Mesenchymal stem cell (in vitro differentiated cells and primary cell): ENCODE measurements around the gene PCBD1.

Experiments
- DNase-seq: peaks from one replicate; pipeline ENCODE4 v3.0.0-alpha.2; 2013
- H2AFZ ChIP-seq: one replicate; pipeline ENCODE4 v1.6.1; 2013; ENCODE audit warnings: low read depth, mild to moderate bottlenecking, control low read depth, inconsistent platforms, low read length, moderate library complexity
- H2AK5ac ChIP-seq: 2 replicates; pipeline ENCODE4 v1.6.1; 2013; ENCODE audit warnings: low read length, moderate library complexity, mild to moderate bottlenecking, inconsistent platforms; ENCODE audit not compliant: severe bottlenecking
- H2BK120ac ChIP-seq: one replicate; pipeline ENCODE4 v1.6.1; 2013; ENCODE audit warnings: low read depth, mild to moderate bottlenecking, inconsistent platforms, low read length, moderate library complexity
- H2BK12ac ChIP-seq, 2 experiments: one replicate each; pipeline ENCODE4 v1.6.1; 2013; ENCODE audit warnings: inconsistent platforms in 2 of 2, low read length in 2 of 2, mild to moderate bottlenecking in 2 of 2, moderate library complexity in 2 of 2, control low read depth in 1 of 2
- H2BK15ac ChIP-seq: one replicate; pipeline ENCODE4 v1.6.1; 2013; ENCODE audit warnings: mild to moderate bottlenecking, low read depth, inconsistent platforms; ENCODE audit not compliant: poor library complexity, severe bottlenecking
- H2BK5ac ChIP-seq: 2 replicates; pipeline ENCODE4 v1.6.1; 2013; ENCODE audit warnings: low read depth, mild to moderate bottlenecking, low read length, control low read depth, inconsistent platforms; ENCODE audit not compliant: poor library complexity, severe bottlenecking
- H3K14ac ChIP-seq, 2 experiments: one replicate each; pipeline ENCODE4 v1.6.1; 2013; ENCODE audit warnings: inconsistent platforms in 2 of 2, low read length in 2 of 2, control low read depth in 1 of 2, mild to moderate bottlenecking in 1 of 2, moderate library complexity in 1 of 2
- H3K18ac ChIP-seq, 2 experiments: one replicate each; pipeline ENCODE4 v1.6.1; 2013; ENCODE audit warnings: inconsistent platforms in 2 of 2, low read length in 2 of 2, control low read depth in 1 of 2, low read depth in 1 of 2, mild to moderate bottlenecking in 1 of 2
- H3K23ac ChIP-seq, 2 experiments: one replicate each; pipeline ENCODE4 v1.6.1; 2013; ENCODE audit warnings: inconsistent platforms in 2 of 2, low read length in 2 of 2, mild to moderate bottlenecking in 2 of 2, moderate library complexity in 2 of 2, control low read depth in 1 of 2
- H3K27ac ChIP-seq: 2 replicates; pipeline ENCODE4 v1.5.1; 2013; ENCODE audit warnings: mild to moderate bottlenecking, moderate library complexity, low read length, control low read depth, inconsistent platforms; ENCODE audit not compliant: poor library complexity, severe bottlenecking
- H3K27me3 ChIP-seq, 2 experiments: 2 replicates each; pipeline versions ENCODE4 v1.6.1 to v1.7.0; 2013; ENCODE audit warnings: low read length in 2 of 2, mild to moderate bottlenecking in 2 of 2, moderate library complexity in 2 of 2, control low read depth in 1 of 2, inconsistent platforms in 1 of 2; ENCODE audit not compliant: control insufficient read depth in 1 of 2, insufficient read depth in 1 of 2
- H3K36me3 ChIP-seq, 2 experiments: 2 replicates each; pipeline versions ENCODE4 v1.6.1 to v1.7.0; 2013; ENCODE audit warnings: low read length in 2 of 2, control low read depth in 1 of 2, inconsistent platforms in 1 of 2, low read depth in 1 of 2, mild to moderate bottlenecking in 1 of 2; ENCODE audit not compliant: insufficient read depth in 2 of 2, control insufficient read depth in 1 of 2
- H3K4ac ChIP-seq, 2 experiments: one replicate each; pipeline ENCODE4 v1.6.1; 2013; ENCODE audit warnings: inconsistent platforms in 2 of 2, low read length in 2 of 2, mild to moderate bottlenecking in 2 of 2, moderate library complexity in 2 of 2, control low read depth in 1 of 2, low read depth in 1 of 2
- H3K4me1 ChIP-seq: 2 replicates; pipeline ENCODE4 v1.6.1; 2013; ENCODE audit warnings: low read depth, low read length, control low read depth; ENCODE audit not compliant: control insufficient read depth, insufficient read depth
- H3K4me2 ChIP-seq: 2 replicates; pipeline ENCODE4 v1.6.1; 2013; ENCODE audit warnings: low read length, mild to moderate bottlenecking, inconsistent platforms; ENCODE audit not compliant: poor library complexity, severe bottlenecking
- H3K4me3 ChIP-seq, 2 experiments: 2 replicates each; pipeline versions ENCODE4 v1.5.1 to v1.7.0; 2013; ENCODE audit warnings: low read length in 2 of 2, mild to moderate bottlenecking in 2 of 2, control low read depth in 1 of 2, low read depth in 1 of 2; ENCODE audit not compliant: insufficient read depth in 1 of 2
- H3K79me1 ChIP-seq: replicated peaks from 2 replicates; pipeline ENCODE4 v1.6.1; 2013; ENCODE audit warnings: mild to moderate bottlenecking, control low read depth, low read length, inconsistent platforms; ENCODE audit not compliant: poor library complexity, severe bottlenecking
- H3K9ac ChIP-seq: 2 replicates; pipeline ENCODE4 v1.7.0; 2013; ENCODE audit warnings: mild to moderate bottlenecking, low read length, moderate library complexity
- H3K9me3 ChIP-seq: 2 replicates; pipeline ENCODE4 v1.7.0; 2013; ENCODE audit warnings: mild to moderate bottlenecking, low read length; ENCODE audit not compliant: control insufficient read depth
- H4K8ac ChIP-seq: one replicate; pipeline ENCODE4 v1.6.1; 2013; ENCODE audit warnings: inconsistent platforms, mild to moderate bottlenecking, low read length, moderate library complexity
- H4K91ac ChIP-seq: one replicate; pipeline ENCODE4 v1.6.1; 2013; ENCODE audit warnings: mild to moderate bottlenecking, low read length, inconsistent platforms
- WGBS: methylation state at CpG from one replicate; pipeline ENCODE4 v1.1.7; 2013; ENCODE audit warnings: mixed read lengths; 5-methylcytosine and 5-hydroxymethylcytosine counted together

PCBD1 gene

GRCh38 chr10:70890917-70891431 is 2.6 kb upstream of the PCBD1 start:
- Histone ChIP-seq H3K27me3 (peaks cover 0 to 3% of the 10 kb centered on the region in 2 experiments), H4K8ac (no peak overlapping the region), H3K4me1 (peaks cover 15% of the 10 kb centered on the region), H3K4me3 (no peak overlapping the region), H3K23ac (no peak overlapping the region), H2AK5ac (no peak overlapping the region), H2BK12ac (peak overlapping the region in 1 of 2 experiments; percentile 37), H3K9ac (peak overlapping the region; percentile 24), H2BK5ac (no peak overlapping the region), H3K18ac (no peak overlapping the region), H4K91ac (no peak overlapping the region), H3K79me1 (peaks cover 12% of the 10 kb centered on the region), H3K9me3 (no peaks in the 10 kb centered on the region), H3K14ac (no peak overlapping the region), H3K4ac (peak overlapping the region in 1 of 2 experiments; percentile 24), H2AFZ (no peak overlapping the region), H3K36me3 (no peaks in the 10 kb centered on the region), H3K4me2 (no peak overlapping the region), H2BK120ac (no peak overlapping the region), H2BK15ac (peak overlapping the region; percentile 49), H3K27ac (no peak overlapping the region)
- peak; percentile 50 for DNase-seq
- 43% methylated on average over 7 of the region's 7 CpGs for WGBS

GRCh38 chr10:70889291-70889690 is 926 bp upstream of the PCBD1 start:
- H2BK5ac ChIP-seq: no peak overlapping the region
- H4K91ac ChIP-seq: no peak overlapping the region
- H3K27ac ChIP-seq: no peak overlapping the region
- no peak overlapping the region for H3K18ac ChIP-seq
- H3K14ac ChIP-seq: no peak overlapping the region
- H3K36me3 ChIP-seq: peaks cover 10 to 11% of the 10 kb centered on the region in 2 experiments
- H2BK15ac ChIP-seq: no peak overlapping the region
- no peak overlapping the region for H3K4ac ChIP-seq
- H3K9ac ChIP-seq: peak overlapping the region; percentile 84
- H3K4me2 ChIP-seq: no peak overlapping the region
- H2BK12ac ChIP-seq: no peak overlapping the region
- peak overlapping the region in 1 of 2 experiments; percentile 88 for H3K4me3 ChIP-seq
- no peak overlapping the region for H2BK120ac ChIP-seq
- no peak overlapping the region for H4K8ac ChIP-seq
- peaks cover 17% of the 10 kb centered on the region for H3K79me1 ChIP-seq
- H3K27me3 ChIP-seq: peaks cover 0 to 3% of the 10 kb centered on the region in 2 experiments
- WGBS: 78% methylated on average over 3 of the region's 3 CpGs
- no peaks in the 10 kb centered on the region for H3K9me3 ChIP-seq
- no peak overlapping the region for H3K23ac ChIP-seq
- no peak overlapping the region for H2AK5ac ChIP-seq
- H2AFZ ChIP-seq: no peak overlapping the region
- H3K4me1 ChIP-seq: peaks cover 15% of the 10 kb centered on the region
- DNase-seq: no peak

GRCh38 chr10:70886921-70887665 is 1.3 kb downstream of the PCBD1 start:
- Histone ChIP-seq H2BK5ac (no peak overlapping the region), H3K36me3 (peaks cover 15 to 33% of the 10 kb centered on the region in 2 experiments), H2AK5ac (no peak overlapping the region), H3K4me3 (peak overlapping the region; percentile 86 to 88), H2BK15ac (no peak overlapping the region), H3K4me1 (peaks cover 15% of the 10 kb centered on the region), H3K18ac (peak overlapping the region in 1 of 2 experiments; percentile 37), H2AFZ (peak overlapping the region; percentile 30), H3K9me3 (no peaks in the 10 kb centered on the region), H4K8ac (peak overlapping the region; percentile 55), H3K9ac (peak overlapping the region; percentile 83), H3K4ac (peak overlapping the region in 1 of 2 experiments; percentile 53), H2BK12ac (no peak overlapping the region), H3K14ac (no peak overlapping the region), H3K23ac (no peak overlapping the region), H4K91ac (peak overlapping the region; percentile 18), H3K27ac (no peak overlapping the region), H3K27me3 (no peaks in the 10 kb centered on the region), H2BK120ac (peak overlapping the region; percentile 57), H3K4me2 (peak overlapping the region; percentile 98), H3K79me1 (peaks cover 17% of the 10 kb centered on the region)
- WGBS: 81% methylated on average over 12 of the region's 12 CpGs
- no peak for DNase-seq
